ENCODE data around the gene NT5DC2.

- TF ChIP-seq CTCF (IDR thresholded peaks at IDR 0.05) (no peak), POLR2A (IDR thresholded peaks at IDR 0.05) (no peak)
Observed at GRCh38 chr3:52529376-52530333, 4.0 kb downstream of the NT5DC2 start.
